Measurements from ENCODE around the gene DDOST. TPM values are rescaled to one million over a fixed set of nuclear protein-coding genes. Genes with fewer than 3 reads are reported as not detected.
"Not testable (repeated sequence)": the region's sequence is repeated elsewhere in the genome, so short reads cannot be mapped to it uniquely, and the experiment has no call there.

The DDOST gene
- total RNA-seq, 1 experiment from 2014 or later: 493 TPM

- DNase-seq (ENCODE audit: low spot score): no peak
These were observed 30.7 kb upstream of the DDOST start for GRCh38 chr1:20691872-20692271.

- no peak for DNase-seq (ENCODE audit: low spot score)
These were observed 28.5 kb upstream of the DDOST start for GRCh38 chr1:20689645-20690056.

- DNase-seq (ENCODE audit: low spot score): no peak
These were observed 25.9 kb upstream of the DDOST start for GRCh38 chr1:20686883-20687725.

GRCh38 chr1:20685741-20686140 lies 24.6 kb upstream of the DDOST start:
- no peak for DNase-seq (ENCODE audit: low spot score)

GRCh38 chr1:20685099-20685662 lies 24.0 kb upstream of the DDOST start:
- no peak for DNase-seq (ENCODE audit: low spot score)

GRCh38 chr1:20684651-20685050 lies 23.5 kb upstream of the DDOST start:
- DNase-seq (ENCODE audit: low spot score): no peak

- no peak for DNase-seq (ENCODE audit: low spot score)
These were observed 23.0 kb upstream of the DDOST start for GRCh38 chr1:20684050-20684620.

- no peak for DNase-seq (ENCODE audit: low spot score)
These were observed 22.4 kb upstream of the DDOST start for GRCh38 chr1:20683614-20684013.

- DNase-seq (ENCODE audit: low spot score): no peak
These were observed 21.5 kb upstream of the DDOST start for GRCh38 chr1:20682571-20683236.

GRCh38 chr1:20681999-20682398 lies 20.8 kb upstream of the DDOST start:
- DNase-seq (ENCODE audit: low spot score): no peak

GRCh38 chr1:20680269-20680668 lies 19.1 kb upstream of the DDOST start:
- no peak for DNase-seq (ENCODE audit: low spot score)

- DNase-seq (ENCODE audit: low spot score): no peak
These were observed 17.4 kb upstream of the DDOST start for GRCh38 chr1:20678599-20678998.

GRCh38 chr1:20673626-20674025 lies 12.5 kb upstream of the DDOST start:
- DNase-seq (ENCODE audit: low spot score): not testable (repeated sequence)

- no peak for DNase-seq (ENCODE audit: low spot score)
These were observed 11.1 kb upstream of the DDOST start for GRCh38 chr1:20672265-20672632.

GRCh38 chr1:20670936-20671335 lies 9.8 kb upstream of the DDOST start:
- DNase-seq (ENCODE audit: low spot score): no peak

- DNase-seq (ENCODE audit: low spot score): no peak
These were observed 7.4 kb upstream of the DDOST start for GRCh38 chr1:20668581-20668980.

GRCh38 chr1:20666804-20667203 lies 5.6 kb upstream of the DDOST start:
- peak; percentile 36 for DNase-seq (ENCODE audit: low spot score)

- no peak for DNase-seq (ENCODE audit: low spot score)
These were observed 5.0 kb upstream of the DDOST start for GRCh38 chr1:20666146-20666545.

- DNase-seq (ENCODE audit: low spot score): no peak
These were observed 4.6 kb upstream of the DDOST start for GRCh38 chr1:20665726-20666125.

GRCh38 chr1:20663969-20664715 lies 3.0 kb upstream of the DDOST start:
- DNase-seq (ENCODE audit: low spot score): no peak

- no peak for DNase-seq (ENCODE audit: low spot score)
These were observed 2.2 kb upstream of the DDOST start for GRCh38 chr1:20663365-20663764.

- DNase-seq (ENCODE audit: low spot score): no peak
These were observed 924 bp upstream of the DDOST start for GRCh38 chr1:20662110-20662475.
